Uterus (tissue), 4 donors: ENCODE data around the gene DYTN. TPM values are rescaled to one million over a fixed set of nuclear protein-coding genes. Genes with fewer than 3 reads are reported as not detected.

Experiments
- DNase-seq, 2 donors: peaks; one replicate each; pipeline ENCODE4 v3.0.0-alpha.2; 2019 to 2020
- H3K27ac ChIP-seq, 2 donors: fragments of 200-600 bp; sonication (generic); 1 replicate in 1 of 2; 2 replicates in 1 of 2; pipeline ENCODE4 v1.5.1; 2016 to 2018
- H3K27me3 ChIP-seq, 2 donors: fragments of 200-600 bp; sonication (generic); one replicate each; pipeline ENCODE4 v1.5.1; 2018 to 2019; ENCODE audit warnings: control low read depth in 1 of 2
- H3K36me3 ChIP-seq, 2 donors: fragments of 200-600 bp; sonication (generic); one replicate each; pipeline ENCODE4 v1.5.1; 2019; ENCODE audit warnings: control low read depth in 1 of 2
- H3K4me1 ChIP-seq, 2 donors: fragments of 200-600 bp; sonication (generic); one replicate each; pipeline ENCODE4 v1.5.1; 2018 to 2019; ENCODE audit warnings: control low read depth in 1 of 2
- H3K4me3 ChIP-seq, 2 donors: fragments of 200-600 bp; sonication (generic); 1 replicate in 1 of 2; 2 replicates in 1 of 2; pipeline ENCODE4 v1.5.1; 2018 to 2019; ENCODE audit warnings: mild to moderate bottlenecking in 1 of 2
- H3K9me3 ChIP-seq, 2 donors: fragments of 200-600 bp; sonication (generic); one replicate each; pipeline ENCODE4 v1.5.1; 2019; ENCODE audit warnings: control low read depth in 1 of 2
- POLR2A ChIP-seq, 2 donors: fragments of 450-650 bp; IDR thresholded peaks; one replicate each; pipeline ENCODE4 v1.6.1; 2016; ENCODE audit warnings: antibody characterized with exemption in 2 of 2, mild to moderate bottlenecking in 1 of 2, moderate library complexity in 1 of 2
- intact Hi-C: fragments of 100-400 bp; cut with DNase I; formaldehyde crosslinking; loops from one replicate; pipeline ENCODE4 v1.15.1; 2023; ENCODE audit warnings: low total_unique reads
- small RNA-seq: library from RNA; depleted of rRNA; stranded (forward); fragments of <200 nt; gene quantifications from one replicate; pipeline ENCODE3, GENCODE V24; 2016
- total RNA-seq, 4 donors: library from RNA; depleted of rRNA in 3 of 4; stranded (reverse); fragments of >200 nt in 3 of 4; gene quantifications; one replicate each; pipeline versions ENCODE4 v1.1.0 to v1.2.4, GENCODE V29; 2014 to 2023
- TF ChIP-seq, protein P1 (sequence below), 4 experiments: fragments of 200-600 bp in 2 of 4; fragments of 450-650 bp in 2 of 4; sonication (generic) in 2 of 4; IDR thresholded peaks; one replicate each; pipeline ENCODE4 v1.5.1; 2016 to 2019; ENCODE audit warnings: antibody characterized with exemption in 4 of 4, mild to moderate bottlenecking in 2 of 4, moderate library complexity in 1 of 4
- donor health status: DM: yes; HTN: yes; CAD: no.

Gene DYTN
- total RNA-seq, 4 donors from 2014 or later, result not detected

DNA sequence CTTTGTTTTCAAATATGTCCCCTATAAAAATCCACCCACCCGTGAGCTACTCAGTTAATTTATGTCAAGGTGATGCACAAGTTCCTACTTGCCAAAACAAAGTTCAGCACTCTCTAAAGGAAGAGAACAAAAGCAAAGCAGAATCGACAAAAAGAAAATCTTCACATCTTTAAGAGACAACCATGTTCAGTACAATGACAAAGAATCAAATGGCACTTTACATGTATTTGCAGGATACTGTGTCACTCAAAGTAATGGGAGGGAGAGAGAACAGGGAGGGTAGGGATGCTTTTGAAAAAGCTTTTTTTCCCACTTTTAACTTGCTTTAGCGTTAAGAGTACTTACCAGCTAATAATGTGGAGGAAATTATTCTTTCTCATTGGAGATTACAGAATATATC lies 115.0 kb downstream of the DYTN start:
- no peak for DNase-seq
- intact Hi-C loops, result no loop called here
- no peak overlapping the region for H3K27ac ChIP-seq

More for the DNA sequence above, 115.0 kb downstream of the DYTN start:
- TF ChIP-seq, protein P1, sequence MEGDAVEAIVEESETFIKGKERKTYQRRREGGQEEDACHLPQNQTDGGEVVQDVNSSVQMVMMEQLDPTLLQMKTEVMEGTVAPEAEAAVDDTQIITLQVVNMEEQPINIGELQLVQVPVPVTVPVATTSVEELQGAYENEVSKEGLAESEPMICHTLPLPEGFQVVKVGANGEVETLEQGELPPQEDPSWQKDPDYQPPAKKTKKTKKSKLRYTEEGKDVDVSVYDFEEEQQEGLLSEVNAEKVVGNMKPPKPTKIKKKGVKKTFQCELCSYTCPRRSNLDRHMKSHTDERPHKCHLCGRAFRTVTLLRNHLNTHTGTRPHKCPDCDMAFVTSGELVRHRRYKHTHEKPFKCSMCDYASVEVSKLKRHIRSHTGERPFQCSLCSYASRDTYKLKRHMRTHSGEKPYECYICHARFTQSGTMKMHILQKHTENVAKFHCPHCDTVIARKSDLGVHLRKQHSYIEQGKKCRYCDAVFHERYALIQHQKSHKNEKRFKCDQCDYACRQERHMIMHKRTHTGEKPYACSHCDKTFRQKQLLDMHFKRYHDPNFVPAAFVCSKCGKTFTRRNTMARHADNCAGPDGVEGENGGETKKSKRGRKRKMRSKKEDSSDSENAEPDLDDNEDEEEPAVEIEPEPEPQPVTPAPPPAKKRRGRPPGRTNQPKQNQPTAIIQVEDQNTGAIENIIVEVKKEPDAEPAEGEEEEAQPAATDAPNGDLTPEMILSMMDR (IDR thresholded peaks at IDR 0.05), result no peak
- no peak for TF ChIP-seq POLR2A (IDR thresholded peaks at IDR 0.05)
- no peaks in the 10 kb centered on the region for H3K4me1 ChIP-seq
- H3K36me3 ChIP-seq, result no peaks in the 10 kb centered on the region
- no peak overlapping the region for H3K4me3 ChIP-seq
- no peaks in the 10 kb centered on the region for H3K9me3 ChIP-seq
- H3K27me3 ChIP-seq, result no peaks in the 10 kb centered on the region

Small RNA genes lying within 50 kb of the gene (small RNA-seq; reads per million reads assigned to genes)
- gene RF00019, result not detected

Other genes starting within 250 kb of the DYTN start
- not detected for gene FAM237A, start 75.9 kb downstream of the DYTN start, total RNA-seq
- gene MDH1B, start 46.9 kb upstream of the DYTN start, total RNA-seq, result 10 to 100 TPM in 1 of 4 donors, 1 to 10 TPM in 3; 1.3 to 38.2 (median 4.8) TPM
- 10 to 100 TPM; 13.3 to 77.4 (median 39.1) TPM for gene FASTKD2, start 47.2 kb upstream of the DYTN start, total RNA-seq
- under 1 TPM in 1 of 4 donors, not detected in 3; 0.90 TPM for gene CPO, start 221.1 kb upstream of the DYTN start, total RNA-seq